Ramos (cell line): ENCODE measurements around the gene FAM114A2.

ENCODE experiments used
- in situ Hi-C: fragments of 300-500 bp; cut with MboI; formaldehyde crosslinking; loops from one replicate; pipeline ENCODE4 v1.14.3; 2022; ENCODE audit warnings: low sequenced_read_pairs; ENCODE audit not compliant: unreplicated experiment

FAM114A2 gene

GRCh38 chr5:154038707-154039457, at the start of gene FAM114A2, which contains the start of gene MFAP3:
Gene FAM114A2 (minus strand): TSS chr5:154038910. CDS start chr5:154034953, 3,957 bp downstream.
Gene MFAP3 (plus strand): TSS chr5:154038967. CDS start chr5:154049723, 10,756 bp downstream.
- in situ Hi-C loops: no loop called here

GRCh38 chr5:154087260-154087659, 48.5 kb upstream of the FAM114A2 start:
- in situ Hi-C loops: loop anchor here (10.0 kb wide), 1 partner anchor 78 kb away; no protein-coding TSS in a partner anchor

- in situ Hi-C loops: loop anchor here (10.0 kb wide), 1 partner anchor 78 kb away; no protein-coding TSS in a partner anchor
Measured at GRCh38 chr5:154086641-154087040, 47.9 kb upstream of the FAM114A2 start.

- in situ Hi-C loops: loop anchor here (10.0 kb wide), 1 partner anchor 79 kb away; no protein-coding TSS in a partner anchor
Measured at GRCh38 chr5:154086146-154086545, 47.4 kb upstream of the FAM114A2 start.

- in situ Hi-C loops: loop anchor here (10.0 kb wide), 1 partner anchor 81 kb away; no protein-coding TSS in a partner anchor
Measured at GRCh38 chr5:154084062-154084639, 45.4 kb upstream of the FAM114A2 start.

GRCh38 chr5:154081246-154081645, 42.5 kb upstream of the FAM114A2 start:
- in situ Hi-C loops: loop anchor here (10.0 kb wide), 1 partner anchor 84 kb away; no protein-coding TSS in a partner anchor

- in situ Hi-C loops: no loop called here
Measured at GRCh38 chr5:154078272-154078671, 39.6 kb upstream of the FAM114A2 start.

- in situ Hi-C loops: no loop called here
Measured at GRCh38 chr5:154077696-154078095, 39.0 kb upstream of the FAM114A2 start.

GRCh38 chr5:154076240-154076922, 37.7 kb upstream of the FAM114A2 start:
- in situ Hi-C loops: no loop called here

- in situ Hi-C loops: loop anchor here (5.0 kb wide), 1 partner anchor 115 kb away; no protein-coding TSS in a partner anchor
Measured at GRCh38 chr5:154072414-154073171, 33.9 kb upstream of the FAM114A2 start.

GRCh38 chr5:154071799-154072413, 33.2 kb upstream of the FAM114A2 start:
- in situ Hi-C loops: loop anchor here (5.0 kb wide), 1 partner anchor 115 kb away; no protein-coding TSS in a partner anchor

GRCh38 chr5:154069854-154070253, 31.1 kb upstream of the FAM114A2 start:
- in situ Hi-C loops: loop anchor here (5.0 to 10.0 kb wide), 2 partner anchors 117 to 345 kb away; no protein-coding TSS in a partner anchor

- in situ Hi-C loops: loop anchor here (10.0 kb wide), 1 partner anchor 349 kb away; no protein-coding TSS in a partner anchor
Measured at GRCh38 chr5:154065971-154066370, 27.3 kb upstream of the FAM114A2 start.

- in situ Hi-C loops: loop anchor here (10.0 kb wide), 1 partner anchor 351 kb away; no protein-coding TSS in a partner anchor
Measured at GRCh38 chr5:154063372-154063771, 24.7 kb upstream of the FAM114A2 start.

- in situ Hi-C loops: loop anchor here (10.0 kb wide), 1 partner anchor 354 kb away; no protein-coding TSS in a partner anchor
Measured at GRCh38 chr5:154060606-154061005, 21.9 kb upstream of the FAM114A2 start.

- in situ Hi-C loops: no loop called here
Measured at GRCh38 chr5:154059583-154059982, 20.9 kb upstream of the FAM114A2 start.

- in situ Hi-C loops: no loop called here
Measured at GRCh38 chr5:154059039-154059430, 20.3 kb upstream of the FAM114A2 start.

- in situ Hi-C loops: no loop called here
Measured at GRCh38 chr5:154058055-154059038, 19.6 kb upstream of the FAM114A2 start.
